Measurements from ENCODE around the gene UBE2D2. TPM values are rescaled to one million over a fixed set of nuclear protein-coding genes. Genes with fewer than 3 reads are reported as not detected.
A peak's percentile ranks its signal among the peaks of the same experiment; 100 is the strongest.

The UBE2D2 gene
- total RNA-seq, 1 donor from 2014 or later = 129 TPM

DNA sequence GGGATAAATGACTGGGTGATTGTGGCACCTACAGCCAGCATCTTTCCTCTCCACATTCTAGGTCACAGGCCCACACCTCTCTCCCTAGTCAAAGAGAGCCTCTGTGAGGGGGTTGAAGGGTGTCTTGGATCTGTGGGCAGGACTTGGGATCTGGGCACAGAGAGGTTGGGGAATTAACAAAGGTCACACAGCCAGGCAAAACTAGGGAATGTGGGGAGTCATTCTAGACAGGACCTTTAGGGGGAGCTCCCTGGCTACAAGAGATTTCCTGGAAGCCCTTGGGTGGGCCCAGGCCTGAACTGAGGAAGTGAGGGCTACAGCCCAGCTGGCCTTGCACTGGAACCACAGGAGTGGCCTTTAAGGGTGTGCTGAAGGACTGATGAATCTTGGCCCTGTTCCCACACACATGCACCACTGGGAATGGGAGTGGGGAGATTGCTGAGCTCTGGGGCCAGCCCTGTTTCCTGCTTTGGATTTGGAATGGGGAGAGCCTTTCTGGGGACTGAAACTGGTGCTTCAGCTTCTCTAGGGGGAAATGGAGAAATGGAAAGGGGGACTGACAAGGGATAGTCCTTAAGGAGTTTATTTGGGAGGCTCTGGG lies 74.6 kb downstream of the UBE2D2 start:
- Mint-ChIP-seq H3K4me3 (ENCODE audit: unreplicated experiment) (no peak overlapping the region), H3K4me1 (ENCODE audit: low read depth) (peaks cover 55% of the 10 kb centered on the region), H3K27ac (ENCODE audit: unreplicated experiment) (peak overlapping the region; percentile 95), H3K36me3 (ENCODE audit: low read depth) (no peaks in the 10 kb centered on the region), H3K9me3 (ENCODE audit: low read depth) (no peaks in the 10 kb centered on the region), H3K27me3 (ENCODE audit: low read depth) (no peaks in the 10 kb centered on the region)
- TF ChIP-seq, protein P1, sequence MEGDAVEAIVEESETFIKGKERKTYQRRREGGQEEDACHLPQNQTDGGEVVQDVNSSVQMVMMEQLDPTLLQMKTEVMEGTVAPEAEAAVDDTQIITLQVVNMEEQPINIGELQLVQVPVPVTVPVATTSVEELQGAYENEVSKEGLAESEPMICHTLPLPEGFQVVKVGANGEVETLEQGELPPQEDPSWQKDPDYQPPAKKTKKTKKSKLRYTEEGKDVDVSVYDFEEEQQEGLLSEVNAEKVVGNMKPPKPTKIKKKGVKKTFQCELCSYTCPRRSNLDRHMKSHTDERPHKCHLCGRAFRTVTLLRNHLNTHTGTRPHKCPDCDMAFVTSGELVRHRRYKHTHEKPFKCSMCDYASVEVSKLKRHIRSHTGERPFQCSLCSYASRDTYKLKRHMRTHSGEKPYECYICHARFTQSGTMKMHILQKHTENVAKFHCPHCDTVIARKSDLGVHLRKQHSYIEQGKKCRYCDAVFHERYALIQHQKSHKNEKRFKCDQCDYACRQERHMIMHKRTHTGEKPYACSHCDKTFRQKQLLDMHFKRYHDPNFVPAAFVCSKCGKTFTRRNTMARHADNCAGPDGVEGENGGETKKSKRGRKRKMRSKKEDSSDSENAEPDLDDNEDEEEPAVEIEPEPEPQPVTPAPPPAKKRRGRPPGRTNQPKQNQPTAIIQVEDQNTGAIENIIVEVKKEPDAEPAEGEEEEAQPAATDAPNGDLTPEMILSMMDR (IDR thresholded peaks at IDR 0.05) = peak; percentile 80
- no peak for DNase-seq (ENCODE audit: low spot score)

DNA sequence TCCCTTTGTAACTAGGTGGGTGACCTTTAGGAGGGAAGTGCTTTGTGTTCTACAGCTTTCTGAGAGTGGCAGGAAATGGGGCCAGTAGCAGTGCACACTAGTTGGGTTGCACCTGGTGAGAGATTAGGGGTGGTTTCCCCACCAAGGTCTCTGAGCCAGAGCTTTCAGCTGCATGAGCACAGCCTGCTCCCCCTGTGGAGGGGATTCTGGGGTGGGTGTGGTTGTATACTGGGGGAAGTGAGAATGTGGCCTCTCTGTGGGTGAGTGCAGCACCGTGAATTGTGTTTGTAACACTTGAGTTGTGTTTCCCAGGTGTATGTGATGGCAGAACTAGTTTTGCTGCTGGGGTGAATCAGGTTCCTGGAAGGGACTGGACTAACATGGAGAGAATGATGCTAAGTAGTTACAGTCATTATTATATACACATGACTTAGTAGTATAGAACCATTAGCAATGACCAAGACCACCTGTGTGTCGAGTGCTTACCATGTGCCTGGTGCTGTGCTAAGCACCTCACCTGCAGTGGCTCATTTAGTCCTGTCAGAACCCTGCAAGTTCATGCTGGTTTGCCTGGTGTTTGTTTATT lies 75.2 kb downstream of the UBE2D2 start:
- Mint-ChIP-seq H3K27ac (ENCODE audit: unreplicated experiment) (peak overlapping the region; percentile 95), H3K36me3 (ENCODE audit: low read depth) (no peaks in the 10 kb centered on the region), H3K27me3 (ENCODE audit: low read depth) (no peaks in the 10 kb centered on the region), H3K4me3 (ENCODE audit: unreplicated experiment) (peak overlapping the region; percentile 67), H3K9me3 (ENCODE audit: low read depth) (no peaks in the 10 kb centered on the region), H3K4me1 (ENCODE audit: low read depth) (peaks cover 55% of the 10 kb centered on the region)
- TF ChIP-seq, protein P1 (IDR thresholded peaks at IDR 0.05) = no peak
- DNase-seq (ENCODE audit: low spot score) = no peak

DNA sequence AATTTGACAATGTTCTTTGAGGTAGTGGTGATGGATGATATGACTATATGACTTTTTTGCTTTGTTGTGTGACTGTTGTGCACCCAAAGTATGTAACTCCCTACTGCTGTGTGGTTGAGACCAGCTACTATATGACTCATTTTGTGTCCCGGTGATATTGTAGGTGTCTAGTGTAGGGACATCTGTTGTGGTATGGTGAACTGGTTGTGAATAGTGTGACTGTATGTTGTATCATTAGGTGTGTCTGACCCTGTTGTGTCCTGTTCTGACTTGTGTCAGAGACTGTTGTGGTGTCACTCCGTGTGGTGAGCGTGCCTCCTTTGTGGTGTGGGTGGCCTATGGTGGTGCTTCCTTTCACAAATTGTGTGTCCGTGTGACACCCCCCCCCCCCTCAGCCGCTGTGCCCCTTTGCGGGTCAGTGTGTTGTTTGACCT lies 75.9 kb downstream of the UBE2D2 start:
- Mint-ChIP-seq H3K9me3 (ENCODE audit: low read depth) (no peaks in the 10 kb centered on the region), H3K27me3 (ENCODE audit: low read depth) (no peaks in the 10 kb centered on the region), H3K4me1 (ENCODE audit: low read depth) (peaks cover 55% of the 10 kb centered on the region), H3K36me3 (ENCODE audit: low read depth) (no peaks in the 10 kb centered on the region), H3K27ac (ENCODE audit: unreplicated experiment) (peak overlapping the region; percentile 95), H3K4me3 (ENCODE audit: unreplicated experiment) (peak overlapping the region; percentile 67)
- DNase-seq (ENCODE audit: low spot score) = no peak
- TF ChIP-seq, protein P1 (IDR thresholded peaks at IDR 0.05) = no peak

DNA sequence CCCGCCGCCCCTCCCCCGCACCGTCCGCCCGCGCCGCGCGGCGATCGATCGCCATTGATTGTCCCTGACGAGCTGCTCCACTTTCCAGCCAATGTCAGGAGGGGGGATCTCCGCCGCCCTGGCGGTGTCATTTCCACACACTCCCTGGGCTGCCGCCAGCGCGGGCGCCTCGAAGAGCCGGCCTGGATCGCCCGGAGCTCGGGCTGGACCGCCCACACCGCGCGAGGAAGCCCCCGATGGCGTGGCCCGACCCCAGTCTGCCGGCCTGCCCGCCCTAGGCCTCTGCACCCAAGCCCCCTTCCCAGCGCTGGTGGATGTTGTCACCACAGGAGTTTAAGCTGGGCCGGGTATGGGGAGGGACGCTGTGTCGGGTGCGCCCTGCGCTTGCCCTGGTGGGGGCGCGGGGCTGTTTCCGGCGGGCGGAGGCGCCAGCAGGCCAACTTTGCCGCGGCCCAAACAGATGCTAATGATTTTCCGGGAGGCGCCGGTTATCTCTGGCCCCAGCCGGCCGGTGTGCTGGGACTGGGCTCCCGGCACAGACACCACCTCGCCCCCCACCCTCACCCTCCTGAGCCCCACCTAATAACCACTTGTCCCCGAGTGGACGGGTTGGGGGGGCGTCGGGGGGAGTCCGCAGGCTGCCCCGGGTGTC lies 76.4 kb downstream of the UBE2D2 start:
- H3K4me3 Mint-ChIP-seq (ENCODE audit: unreplicated experiment) = peak overlapping the region; percentile 67
- H3K27ac Mint-ChIP-seq (ENCODE audit: unreplicated experiment) = peak overlapping the region; percentile 95
- DNase-seq (ENCODE audit: low spot score) = no peak
- no peaks in the 10 kb centered on the region for H3K36me3 Mint-ChIP-seq (ENCODE audit: low read depth)
- no peaks in the 10 kb centered on the region for H3K9me3 Mint-ChIP-seq (ENCODE audit: low read depth)
- H3K4me1 Mint-ChIP-seq (ENCODE audit: low read depth) = peaks cover 55% of the 10 kb centered on the region
- H3K27me3 Mint-ChIP-seq (ENCODE audit: low read depth) = no peaks in the 10 kb centered on the region
- TF ChIP-seq, protein P1 (IDR thresholded peaks at IDR 0.05) = peak; percentile 65

DNA sequence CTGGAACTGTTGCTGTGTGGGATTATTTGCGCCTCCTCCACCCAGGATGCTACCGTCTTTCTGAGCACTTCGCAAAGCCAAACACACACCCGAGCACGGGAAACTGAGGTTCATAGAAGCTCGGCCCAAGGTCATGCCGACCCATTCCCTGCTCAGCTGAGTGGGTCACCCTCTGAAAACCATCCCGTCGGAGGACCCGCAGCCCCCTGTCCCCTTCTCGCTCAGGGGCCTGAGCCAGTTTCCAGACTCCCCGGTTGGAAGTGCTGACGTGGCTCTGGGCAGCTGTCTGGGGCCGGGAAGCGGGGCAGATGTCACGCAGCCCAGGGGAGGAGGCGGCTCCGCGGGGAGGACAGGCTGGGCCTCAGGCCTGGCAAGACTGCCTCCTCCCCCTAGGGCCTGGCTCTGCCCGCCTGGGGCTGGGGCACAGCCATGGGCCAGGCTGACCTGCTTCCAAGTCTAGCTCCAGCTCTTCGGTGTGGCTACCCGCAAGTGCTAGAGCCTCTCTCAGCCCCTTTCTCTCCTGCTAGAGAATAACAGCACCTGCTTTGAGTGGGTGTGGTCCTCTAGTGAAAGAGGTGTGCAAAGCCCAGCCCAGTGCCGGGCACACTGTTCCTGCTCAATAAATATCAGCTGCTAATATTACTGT lies 77.1 kb downstream of the UBE2D2 start:
- Mint-ChIP-seq H3K36me3 (ENCODE audit: low read depth) (no peaks in the 10 kb centered on the region), H3K4me1 (ENCODE audit: low read depth) (peaks cover 53% of the 10 kb centered on the region), H3K27ac (ENCODE audit: unreplicated experiment) (peak overlapping the region; percentile 95), H3K4me3 (ENCODE audit: unreplicated experiment) (peak overlapping the region; percentile 67), H3K27me3 (ENCODE audit: low read depth) (no peaks in the 10 kb centered on the region), H3K9me3 (ENCODE audit: low read depth) (no peaks in the 10 kb centered on the region)
- no peak for DNase-seq (ENCODE audit: low spot score)
- TF ChIP-seq, protein P1 (IDR thresholded peaks at IDR 0.05) = no peak
